ENCODE measurements around the gene CUX1.
"Not testable (repeated sequence)": the region's sequence is repeated elsewhere in the genome, so short reads cannot be mapped to it uniquely, and the experiment has no call there.

The CUX1 gene

GRCh38 chr7:102201576-102201975 is 384.1 kb downstream of the CUX1 start:
- DNase-seq, result no peak

GRCh38 chr7:102202556-102202955 is 385.1 kb downstream of the CUX1 start:
- no peak for DNase-seq

- DNase-seq, result no peak
Measured at GRCh38 chr7:102203218-102203617, 385.8 kb downstream of the CUX1 start.

- DNase-seq, result no peak
Measured at GRCh38 chr7:102204212-102204611, 386.8 kb downstream of the CUX1 start.

GRCh38 chr7:102205915-102206314 is 388.5 kb downstream of the CUX1 start:
- DNase-seq, result no peak

GRCh38 chr7:102208826-102209225 is 391.4 kb downstream of the CUX1 start:
- no peak for DNase-seq

GRCh38 chr7:102210787-102211186 is 393.4 kb downstream of the CUX1 start:
- no peak for DNase-seq

GRCh38 chr7:102211590-102212550 is 394.4 kb downstream of the CUX1 start:
- no peak for DNase-seq

GRCh38 chr7:102214477-102215072 is 397.1 kb downstream of the CUX1 start:
- no peak for DNase-seq

GRCh38 chr7:102215256-102215655 is 397.8 kb downstream of the CUX1 start:
- DNase-seq, result no peak

- no peak for DNase-seq
Measured at GRCh38 chr7:102215711-102216110, 398.3 kb downstream of the CUX1 start.

GRCh38 chr7:102216573-102217314 is 399.3 kb downstream of the CUX1 start:
- no peak for DNase-seq

GRCh38 chr7:102220229-102220850 is 402.9 kb downstream of the CUX1 start:
- DNase-seq, result no peak

- DNase-seq, result no peak
Measured at GRCh38 chr7:102220960-102221800, 403.8 kb downstream of the CUX1 start.

GRCh38 chr7:102221961-102222360 is 404.5 kb downstream of the CUX1 start:
- DNase-seq, result no peak

GRCh38 chr7:102222445-102222844 is 405.0 kb downstream of the CUX1 start:
- no peak for DNase-seq

- DNase-seq, result no peak
Measured at GRCh38 chr7:102223184-102223583, 405.8 kb downstream of the CUX1 start.

GRCh38 chr7:102225025-102225424 is 407.6 kb downstream of the CUX1 start:
- DNase-seq, result no peak

- DNase-seq, result no peak
Measured at GRCh38 chr7:102227371-102227770, 409.9 kb downstream of the CUX1 start.

- no peak for DNase-seq
Measured at GRCh38 chr7:102228935-102229334, 411.5 kb downstream of the CUX1 start.

- DNase-seq, result not testable (repeated sequence)
Measured at GRCh38 chr7:102230162-102230561, 412.7 kb downstream of the CUX1 start.

- no peak for DNase-seq
Measured at GRCh38 chr7:102230593-102230992, 413.2 kb downstream of the CUX1 start.

Measured in activated CD8-positive, alpha-beta memory T cell treated with anti-CD3 and anti-CD28 coated beads for 24 hours (primary cell).